Right kidney (tissue), 1 donor: ENCODE results near the gene KCNMB2.

Experiments used
- DNase-seq: peaks from one replicate; pipeline ENCODE4 v3.0.0-alpha.2; 2016

Gene KCNMB2

DNA sequence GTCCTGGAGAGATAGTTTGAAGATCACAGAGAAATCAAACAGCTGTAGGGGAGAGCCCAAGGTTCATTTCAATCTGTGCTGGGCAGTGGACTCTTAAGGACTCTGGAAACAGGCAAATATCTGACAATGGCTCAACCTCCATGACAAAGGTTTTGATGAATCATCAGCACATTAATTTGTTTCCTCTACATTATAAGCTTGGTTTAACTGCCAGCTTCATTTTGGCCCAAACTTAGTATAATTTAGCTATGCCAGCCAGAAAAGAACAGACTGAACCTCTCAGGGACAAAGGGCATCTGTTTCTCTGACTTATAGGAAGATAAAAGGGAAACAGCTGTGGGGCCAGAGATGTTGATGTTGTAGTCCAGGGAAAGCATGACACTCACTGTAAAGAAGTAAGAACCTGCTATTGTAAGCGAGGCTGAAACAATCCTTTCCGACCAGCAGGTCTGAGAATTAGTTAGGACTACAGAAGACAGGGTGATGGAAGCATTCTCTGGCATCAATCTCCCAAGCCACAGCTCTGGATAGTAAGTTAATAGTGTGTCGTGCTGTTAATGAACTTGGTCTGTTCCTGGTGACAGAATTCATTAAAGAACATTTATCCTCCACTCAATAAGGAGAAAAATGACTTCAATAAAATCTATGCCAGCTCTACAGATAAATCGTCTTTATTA, 110.1 kb downstream of the KCNMB2 start:
- no peak for DNase-seq

DNA sequence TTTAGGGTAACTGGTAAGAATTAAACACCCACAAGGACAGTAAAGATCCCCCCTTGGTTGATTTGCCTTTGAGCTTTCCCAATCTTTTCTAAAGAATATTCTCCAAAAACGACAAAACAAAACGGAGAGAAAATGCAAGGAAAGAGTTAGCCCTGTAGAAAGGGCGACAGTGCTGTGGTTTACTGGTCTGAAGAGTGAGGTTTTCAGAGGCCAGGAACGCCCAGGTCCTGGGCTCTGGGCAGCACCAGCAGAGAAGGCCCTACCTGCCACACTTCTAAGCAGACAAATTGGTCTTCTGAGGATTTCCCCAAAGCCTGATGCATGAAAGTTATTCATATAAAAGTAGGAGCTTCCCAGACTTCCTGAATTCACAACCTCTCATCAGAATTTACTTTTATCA, 119.3 kb downstream of the KCNMB2 start:
- DNase-seq: no peak

DNA sequence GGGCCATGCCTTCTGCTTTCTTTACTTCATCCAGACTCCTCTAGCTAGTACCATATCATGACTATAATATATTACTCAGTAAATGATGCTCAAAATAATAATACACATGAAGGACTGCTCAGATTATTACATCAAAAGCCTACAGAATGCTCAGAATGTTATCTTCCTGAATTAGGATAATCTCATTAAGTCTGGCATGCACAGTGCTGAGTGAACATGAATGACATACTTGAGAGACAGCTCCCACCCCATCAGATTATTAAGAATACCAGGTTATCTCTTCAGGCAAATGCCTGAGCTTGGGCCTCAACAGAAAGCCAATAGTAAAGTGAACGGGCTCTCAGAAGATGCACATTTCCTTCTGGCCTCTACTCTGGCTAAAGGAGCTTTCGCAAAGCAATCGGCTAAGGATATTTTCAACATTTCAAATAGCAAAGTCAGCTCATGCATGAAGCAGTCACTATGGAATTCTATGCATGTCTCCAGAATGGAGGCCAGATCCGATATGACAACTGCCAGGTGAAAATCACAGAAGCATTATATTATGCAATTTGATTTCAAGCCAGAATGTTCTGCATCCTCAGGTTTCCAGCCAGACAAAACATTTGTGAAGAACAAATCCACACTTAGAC, 122.6 kb downstream of the KCNMB2 start:
- DNase-seq: no peak

DNA sequence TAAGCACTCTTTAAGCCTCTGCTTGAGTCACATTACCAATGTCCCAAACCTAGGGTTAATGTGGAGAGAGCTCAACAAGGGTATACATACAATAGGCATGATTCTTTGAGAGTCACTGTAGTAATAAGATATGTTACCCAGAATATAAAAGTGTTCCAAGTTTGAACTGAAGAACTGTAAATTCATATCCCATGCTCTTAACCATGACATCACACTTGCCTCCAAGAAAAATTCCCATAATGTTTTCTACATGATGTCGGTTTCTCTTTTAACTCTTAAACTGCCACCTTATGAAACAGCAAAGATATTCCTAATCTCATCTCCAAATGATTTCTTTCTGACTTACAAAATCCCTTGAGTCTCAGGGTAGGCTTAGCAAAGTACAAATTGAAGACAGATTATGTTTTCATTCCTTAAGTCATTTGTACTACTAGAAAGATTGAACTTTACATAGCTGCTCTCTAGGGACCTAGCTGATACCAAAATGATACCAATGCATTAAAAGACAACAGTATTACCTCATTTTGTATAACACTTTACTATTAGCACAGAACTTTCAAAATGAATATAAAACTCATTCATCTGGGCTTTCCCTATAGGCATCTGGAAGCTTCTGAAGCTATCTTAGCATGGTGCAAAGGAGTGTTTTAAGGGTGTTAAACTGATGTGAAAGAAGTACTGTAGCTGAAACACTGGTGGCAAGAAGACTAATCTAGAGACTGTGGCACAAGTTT, 127.1 kb downstream of the KCNMB2 start:
- DNase-seq: no peak

DNA sequence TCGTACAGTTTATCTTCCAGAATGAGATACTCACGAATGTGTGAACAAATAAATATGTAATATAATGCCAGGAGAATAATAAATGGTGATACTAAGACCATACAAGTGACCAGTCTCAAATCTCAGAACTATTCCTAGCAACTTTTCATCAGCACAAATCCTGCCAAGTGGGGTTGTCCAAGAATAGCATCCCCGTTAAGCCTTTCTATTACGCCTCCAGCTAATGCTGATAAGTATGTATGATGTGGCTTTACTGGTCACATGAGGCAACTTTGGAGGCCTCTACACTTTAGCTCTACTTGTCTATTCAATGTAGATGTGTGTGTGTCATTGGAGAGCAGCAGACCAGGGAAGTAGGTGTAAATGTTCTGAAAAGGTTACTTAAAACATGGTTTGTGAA, 129.5 kb downstream of the KCNMB2 start:
- no peak for DNase-seq

DNA sequence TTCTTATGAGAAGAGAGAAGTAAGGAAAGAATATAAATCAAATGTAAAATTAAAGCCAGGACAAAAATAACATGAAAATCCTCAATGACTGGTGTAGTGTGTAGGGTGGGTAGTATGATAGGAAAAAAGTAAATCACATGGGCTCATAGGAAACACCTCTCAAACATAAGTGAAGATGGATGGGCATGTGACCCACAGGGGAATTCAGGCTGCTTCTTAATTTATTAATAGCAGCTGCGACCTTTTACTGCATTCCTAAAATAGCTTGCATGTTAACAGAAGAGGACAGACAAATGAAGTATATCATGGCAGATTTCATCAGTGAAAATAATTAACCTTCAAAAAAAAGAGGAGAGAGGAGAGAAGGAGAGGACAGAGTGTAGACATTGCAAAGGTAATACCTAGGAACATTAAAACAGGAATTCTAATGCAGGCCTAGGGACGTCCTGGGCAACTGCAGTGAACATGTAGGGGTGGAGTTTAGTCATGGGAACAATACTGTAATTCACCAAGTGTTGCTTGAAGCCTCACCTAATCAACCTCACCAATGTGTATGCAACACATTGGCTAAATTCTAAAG, 132.9 kb downstream of the KCNMB2 start:
- no peak for DNase-seq

DNA sequence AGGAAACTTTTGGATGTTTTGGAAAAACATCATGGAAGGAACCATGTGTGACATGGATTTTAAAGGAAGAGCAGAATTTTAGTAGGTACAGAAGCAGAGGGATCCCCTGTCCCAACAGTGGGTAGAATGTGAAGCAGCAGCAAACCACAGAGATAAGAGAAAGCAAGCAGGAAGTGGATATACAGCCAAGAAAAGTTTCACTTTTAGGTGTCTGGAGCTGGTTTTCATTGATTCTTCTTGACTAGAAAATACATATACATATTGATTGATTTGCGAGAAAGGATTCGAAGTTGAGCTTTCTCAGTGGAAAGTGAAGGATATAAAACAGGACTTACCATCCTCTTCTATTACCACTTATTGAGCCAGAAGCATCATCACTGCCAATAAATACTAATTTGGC, 133.5 kb downstream of the KCNMB2 start:
- DNase-seq: no peak

DNA sequence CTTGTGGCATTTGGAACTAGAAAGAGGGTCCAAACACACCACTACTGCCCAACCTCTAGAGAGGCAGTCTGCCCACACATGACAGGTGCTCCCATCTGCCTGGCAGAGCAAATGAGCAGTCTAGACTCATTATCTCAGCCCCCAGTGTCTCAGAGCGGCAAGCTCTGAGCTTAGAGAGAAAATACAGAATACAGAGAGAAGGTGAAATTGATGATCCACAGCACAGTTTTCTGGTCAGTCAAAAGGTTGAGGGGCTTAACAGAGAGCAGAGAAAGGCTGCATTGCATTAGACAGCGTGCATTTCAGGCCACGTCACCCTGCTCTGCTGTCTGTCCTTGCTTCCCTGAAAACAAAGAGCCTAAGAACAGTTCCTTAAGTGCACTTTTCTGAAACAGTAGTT, 135.1 kb downstream of the KCNMB2 start:
- DNase-seq: no peak

DNA sequence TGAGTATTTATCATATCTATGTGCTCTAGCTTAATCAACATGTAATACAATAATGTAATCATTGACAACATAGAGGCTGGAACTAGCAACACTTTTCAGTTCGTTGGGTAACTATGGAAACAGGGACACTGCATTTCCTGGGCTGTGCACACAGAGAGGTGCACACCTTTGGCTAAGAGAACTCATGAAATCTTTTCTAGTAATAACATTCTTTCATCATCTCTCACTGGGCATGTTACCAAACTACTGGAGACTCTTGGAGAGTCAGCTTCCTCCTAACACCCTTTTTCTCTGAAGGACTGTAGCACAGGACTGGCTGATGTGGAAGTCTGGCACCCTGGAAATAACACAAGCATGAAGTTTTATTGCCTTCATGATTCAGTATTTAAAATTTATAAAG, 135.6 kb downstream of the KCNMB2 start:
- no peak for DNase-seq

DNA sequence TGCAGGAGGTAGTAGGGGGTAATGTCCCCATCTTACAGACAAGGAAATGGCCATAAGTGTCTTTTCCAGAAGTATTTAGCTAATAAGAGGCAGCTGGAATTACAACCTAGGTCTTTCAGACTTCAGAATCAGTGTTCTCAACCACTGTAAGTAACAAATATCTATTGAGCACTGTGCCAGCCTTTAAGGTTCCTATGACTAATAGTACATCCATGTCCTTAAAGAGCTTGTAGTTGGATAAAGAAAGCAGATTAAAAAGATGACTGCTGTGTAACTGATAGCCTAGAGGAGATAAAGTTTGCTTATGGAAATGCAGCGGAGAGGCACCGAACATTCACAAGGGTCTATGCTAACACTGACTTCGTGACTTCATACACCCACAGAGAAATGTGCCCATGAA, 136.0 kb downstream of the KCNMB2 start:
- DNase-seq: no peak

DNA sequence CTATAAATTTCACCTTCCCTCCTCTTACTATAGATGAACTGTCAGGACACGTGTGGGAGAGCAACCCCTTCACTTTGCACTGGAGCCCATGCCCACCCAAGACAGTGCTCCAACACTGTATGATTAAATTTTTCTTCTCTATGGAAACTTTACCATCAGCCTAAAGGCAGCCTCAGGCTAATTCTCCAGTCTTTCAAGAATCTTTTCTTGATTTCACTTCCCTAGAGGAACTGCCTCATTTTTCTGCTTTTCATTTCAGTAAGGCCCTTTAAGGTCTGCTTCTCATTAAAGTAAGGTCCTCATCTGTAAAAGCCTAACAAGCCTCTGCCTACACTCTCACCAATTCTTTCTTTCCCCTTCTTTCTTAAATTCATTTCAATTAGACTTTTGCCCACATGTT, 137.3 kb downstream of the KCNMB2 start:
- DNase-seq: no peak

DNA sequence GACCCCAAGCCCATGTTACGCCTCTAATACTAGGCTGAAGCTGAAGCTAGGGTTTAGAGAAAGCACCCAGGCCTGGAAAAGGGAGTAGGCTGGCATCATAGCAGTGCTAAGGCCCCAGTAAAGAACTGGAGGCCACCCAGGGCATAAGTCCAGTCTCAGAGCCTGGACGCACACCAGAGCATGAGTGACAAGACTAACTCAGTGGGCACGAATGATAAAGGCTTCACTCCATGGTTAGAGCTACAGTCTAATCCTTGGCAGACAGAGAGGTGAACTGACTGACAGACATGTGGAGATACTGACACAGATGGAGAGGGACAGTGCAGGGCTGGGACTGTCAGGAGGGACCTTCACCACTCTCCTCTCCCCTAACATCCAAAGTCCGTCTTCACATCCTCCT, 139.8 kb downstream of the KCNMB2 start:
- no peak for DNase-seq

DNA sequence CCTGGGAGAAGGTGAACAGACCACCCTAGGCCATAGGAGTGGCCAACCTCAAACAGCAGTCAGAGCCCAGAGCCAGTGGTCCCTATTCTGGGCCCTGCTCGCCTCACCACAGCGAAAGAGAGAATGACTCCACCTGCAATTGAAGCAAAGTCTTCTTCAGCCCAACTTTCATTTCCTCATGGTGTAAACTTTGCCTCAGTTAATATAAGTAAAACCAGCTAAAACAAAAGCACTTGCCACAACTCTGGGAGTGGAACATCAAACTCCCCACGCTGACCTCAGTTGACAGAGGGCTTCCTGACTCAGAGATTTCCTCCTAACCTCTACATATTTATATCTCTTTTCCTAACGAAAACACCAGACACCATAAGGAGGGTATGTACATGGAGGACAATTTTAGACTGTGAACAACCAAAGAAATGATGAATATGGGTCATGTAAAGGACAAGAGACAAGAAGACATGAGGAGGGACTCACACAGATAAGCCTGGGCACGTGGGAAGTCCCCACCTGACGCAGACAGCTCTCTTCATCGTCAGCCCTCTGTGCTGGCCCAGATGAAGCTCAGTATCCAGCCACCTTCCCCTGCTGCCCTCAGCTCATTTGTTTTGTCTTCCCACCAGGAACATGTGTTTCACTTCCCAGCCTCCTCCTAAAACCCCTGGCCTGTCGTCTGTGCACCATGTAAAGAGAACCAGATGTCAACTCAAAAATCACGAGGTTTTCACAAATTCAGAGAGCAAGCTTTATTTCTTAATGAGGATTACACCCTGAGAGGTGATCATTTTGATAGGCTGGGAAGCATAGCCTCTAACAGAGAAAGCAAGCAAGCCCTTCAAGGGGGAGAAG, 140.9 kb downstream of the KCNMB2 start:
- no peak for DNase-seq

DNA sequence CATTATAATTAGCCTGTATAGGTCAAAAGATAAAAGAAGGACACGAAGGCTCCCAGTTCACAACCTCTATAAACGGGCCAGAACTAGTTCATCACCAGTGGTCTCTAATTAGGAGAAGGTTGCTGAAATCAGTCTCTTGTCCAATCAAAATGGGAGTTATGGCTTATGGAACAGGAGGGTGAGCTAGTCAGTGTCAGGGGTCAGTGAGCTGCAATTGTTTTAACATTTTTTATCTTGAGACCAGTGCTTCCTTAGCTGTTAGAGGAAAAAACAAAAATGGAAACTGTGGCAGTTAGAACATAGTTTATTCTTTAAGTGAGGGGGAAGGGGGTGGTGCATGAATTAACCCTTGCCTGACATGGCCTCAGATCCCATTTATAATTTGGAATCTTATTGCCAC, 141.7 kb downstream of the KCNMB2 start:
- no peak for DNase-seq

DNA sequence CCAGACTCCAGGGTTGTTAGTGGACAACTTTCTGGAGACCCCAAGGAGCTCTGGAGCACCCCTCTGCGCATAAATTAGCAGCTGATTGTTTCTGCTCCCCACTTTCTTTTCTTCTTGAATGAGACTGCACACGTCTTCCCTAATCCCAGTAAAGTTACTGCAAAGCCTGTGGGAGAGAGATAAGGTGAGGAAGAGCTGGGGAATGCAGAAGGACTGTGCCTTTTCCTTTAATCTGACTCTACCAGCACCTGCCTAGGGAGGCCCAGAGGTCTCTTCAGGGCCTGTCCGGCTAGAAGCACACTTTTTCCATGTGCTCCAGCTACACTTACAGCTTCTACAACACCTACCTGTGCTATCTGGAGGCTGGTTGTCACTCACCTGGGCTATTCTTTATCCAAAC, 143.8 kb downstream of the KCNMB2 start:
- DNase-seq: no peak

DNA sequence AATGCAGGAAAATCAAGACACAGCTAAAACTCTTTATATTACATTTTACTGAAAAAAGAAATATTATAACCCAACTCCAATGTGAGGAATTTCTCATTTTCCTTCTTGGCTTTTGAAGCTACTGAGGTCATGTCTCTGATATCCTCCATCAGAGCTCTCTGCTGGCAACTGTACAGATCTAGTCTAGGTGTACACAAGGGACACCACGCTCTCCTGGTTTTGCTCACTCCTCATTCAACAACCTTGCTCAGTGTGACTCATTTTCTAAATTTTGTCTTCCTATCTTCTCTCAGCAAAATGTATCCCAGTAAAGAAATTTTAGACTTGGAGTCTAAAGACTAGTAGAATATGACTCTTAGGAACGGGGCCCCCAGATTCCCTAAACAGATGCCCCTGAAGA, 144.3 kb downstream of the KCNMB2 start:
- no peak for DNase-seq

DNA sequence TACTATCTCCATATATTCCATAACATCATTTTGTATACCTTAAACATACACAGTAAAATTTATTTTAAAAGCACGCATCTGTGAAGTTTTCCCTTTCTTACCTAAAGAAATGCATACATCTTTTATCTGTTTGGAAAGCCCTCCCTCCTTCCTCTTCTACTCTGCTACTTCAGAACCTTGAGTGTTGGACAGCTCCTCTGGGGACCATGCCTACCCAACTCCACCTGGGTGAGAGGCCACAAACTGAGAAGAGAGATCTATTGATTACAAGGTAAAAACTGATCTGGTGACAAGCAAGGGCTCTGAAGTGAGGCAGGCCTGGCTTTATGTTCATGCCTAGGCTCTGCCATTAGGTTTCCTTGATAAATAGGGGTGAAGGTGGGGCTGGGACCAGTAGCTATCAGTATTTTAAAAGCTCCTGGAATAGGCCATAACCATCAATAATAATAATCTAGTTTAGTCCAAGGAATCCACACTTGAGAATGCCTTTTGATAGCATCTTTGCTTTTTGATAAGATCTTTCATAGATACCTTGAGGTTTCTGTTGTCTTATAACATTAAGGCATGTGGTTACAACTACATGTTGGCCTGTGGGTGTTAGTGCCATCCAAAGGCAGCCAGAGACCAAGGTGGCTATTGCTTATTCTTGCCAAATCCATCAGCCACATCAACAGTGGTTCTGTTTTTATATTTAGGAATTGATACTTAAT, 148.8 kb downstream of the KCNMB2 start:
- DNase-seq: no peak

DNA sequence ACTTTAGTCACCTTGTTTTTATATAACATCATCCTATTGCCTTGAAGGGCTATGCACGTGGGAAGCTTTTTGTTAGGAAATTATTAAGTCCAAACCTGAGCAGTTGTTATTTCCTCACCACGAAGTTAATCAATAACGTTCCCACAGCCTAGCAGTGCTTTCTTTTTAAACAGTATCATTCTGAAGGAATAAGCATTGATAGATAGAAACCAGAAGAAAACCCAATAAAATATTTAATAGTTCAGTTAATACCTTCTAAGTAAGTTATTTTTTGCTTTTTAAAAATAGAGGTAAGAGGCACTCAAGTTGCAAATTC, 149.3 kb downstream of the KCNMB2 start:
- DNase-seq: no peak

DNA sequence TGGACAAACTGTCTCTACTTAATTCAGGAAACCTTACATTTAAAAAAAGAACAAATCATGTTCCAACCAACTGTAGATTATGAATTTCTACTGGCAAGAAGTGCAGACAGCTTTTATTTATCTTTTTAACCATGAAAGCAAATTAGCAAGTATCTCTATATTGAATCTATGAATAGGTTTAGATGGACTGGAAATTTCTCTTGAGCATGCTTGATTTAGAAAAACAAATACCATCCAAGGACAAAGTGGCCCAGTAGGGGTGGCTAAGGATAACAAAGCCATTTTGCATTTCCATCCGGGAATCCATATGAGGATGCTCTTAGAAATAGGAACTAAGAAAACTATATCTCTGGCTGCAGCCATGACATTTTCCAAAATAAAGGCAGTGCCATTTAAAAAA, 150.6 kb downstream of the KCNMB2 start:
- DNase-seq: no peak

DNA sequence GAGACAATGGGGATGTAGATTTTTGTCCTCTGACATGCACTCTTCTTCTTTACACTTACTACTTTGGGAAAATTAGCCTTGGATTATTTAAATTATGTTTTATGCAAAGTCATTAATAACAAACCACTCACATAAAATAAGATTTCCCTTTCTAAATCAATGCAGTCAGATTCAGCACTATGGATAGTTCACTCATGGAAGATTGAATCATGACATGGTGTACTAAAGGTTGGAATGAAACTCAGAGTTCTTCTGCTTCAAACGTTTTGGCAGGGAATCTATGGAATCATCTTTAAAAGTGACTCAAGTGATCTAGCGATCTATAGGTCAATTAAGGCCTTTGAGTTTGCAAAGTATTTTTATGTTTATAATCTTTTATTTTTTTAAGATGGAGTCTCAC, 154.3 kb downstream of the KCNMB2 start:
- DNase-seq: no peak

DNA sequence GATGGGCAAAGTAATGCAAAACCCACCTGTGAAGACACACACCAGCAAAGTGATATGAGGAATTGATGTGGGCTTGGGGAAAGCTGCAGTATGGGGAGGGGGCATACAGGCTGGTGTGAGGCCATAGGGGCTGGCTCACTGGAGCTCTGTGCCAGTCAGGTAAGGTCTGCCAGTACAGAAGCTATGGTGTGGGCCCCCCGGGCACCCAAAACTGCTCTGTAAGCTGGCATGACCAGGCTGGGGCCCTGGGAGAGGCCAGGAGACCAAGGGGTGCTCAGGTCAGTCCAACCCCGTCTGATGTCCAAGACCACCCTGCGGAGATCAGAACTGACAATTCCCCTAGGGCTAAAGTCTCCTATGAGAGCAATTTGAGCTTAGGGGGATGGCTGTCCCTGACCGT, 163.1 kb downstream of the KCNMB2 start:
- no peak for DNase-seq

DNA sequence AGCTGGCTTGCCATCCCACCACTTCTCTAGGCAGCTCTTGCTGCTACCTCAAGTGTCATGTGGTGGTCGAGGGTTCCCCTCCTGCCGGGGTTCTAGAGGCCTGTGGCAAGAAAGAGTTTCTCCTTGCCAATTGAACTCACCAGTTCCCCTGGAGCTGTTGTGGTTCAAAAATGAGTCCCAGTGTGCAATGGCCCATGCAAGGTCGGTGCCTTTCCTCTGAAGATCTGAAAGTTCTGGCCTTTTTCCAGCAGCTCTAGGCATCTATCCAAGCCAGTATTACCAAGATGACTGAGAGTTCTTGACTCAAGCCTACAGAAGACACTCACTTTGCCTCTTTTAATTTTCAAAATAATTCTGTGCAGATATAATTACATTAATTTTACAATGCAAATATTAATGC, 163.6 kb downstream of the KCNMB2 start:
- DNase-seq: no peak
